ENCODE measurements around the gene MEX3D.

DNA sequence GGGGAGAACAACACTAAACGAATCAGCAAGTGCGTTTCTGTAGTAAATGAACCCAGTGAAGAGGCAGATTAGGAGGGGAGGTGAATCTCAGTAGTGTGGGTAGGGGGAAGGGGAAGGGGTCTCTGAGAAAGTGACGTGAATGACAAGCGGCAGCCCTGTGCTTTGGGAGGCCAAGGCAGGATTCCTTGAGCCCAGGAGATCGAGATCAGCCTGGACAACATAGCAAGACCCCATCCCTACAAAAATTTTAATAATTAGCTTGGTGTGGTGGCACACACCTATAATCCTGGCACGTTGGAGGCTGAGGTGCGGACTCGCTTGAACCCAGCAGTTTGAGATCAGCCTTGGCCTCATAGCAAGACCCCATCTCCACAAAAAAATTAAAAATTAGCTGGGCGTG lies 36.1 kb downstream of the MEX3D start:
- TF ChIP-seq, protein P1, sequence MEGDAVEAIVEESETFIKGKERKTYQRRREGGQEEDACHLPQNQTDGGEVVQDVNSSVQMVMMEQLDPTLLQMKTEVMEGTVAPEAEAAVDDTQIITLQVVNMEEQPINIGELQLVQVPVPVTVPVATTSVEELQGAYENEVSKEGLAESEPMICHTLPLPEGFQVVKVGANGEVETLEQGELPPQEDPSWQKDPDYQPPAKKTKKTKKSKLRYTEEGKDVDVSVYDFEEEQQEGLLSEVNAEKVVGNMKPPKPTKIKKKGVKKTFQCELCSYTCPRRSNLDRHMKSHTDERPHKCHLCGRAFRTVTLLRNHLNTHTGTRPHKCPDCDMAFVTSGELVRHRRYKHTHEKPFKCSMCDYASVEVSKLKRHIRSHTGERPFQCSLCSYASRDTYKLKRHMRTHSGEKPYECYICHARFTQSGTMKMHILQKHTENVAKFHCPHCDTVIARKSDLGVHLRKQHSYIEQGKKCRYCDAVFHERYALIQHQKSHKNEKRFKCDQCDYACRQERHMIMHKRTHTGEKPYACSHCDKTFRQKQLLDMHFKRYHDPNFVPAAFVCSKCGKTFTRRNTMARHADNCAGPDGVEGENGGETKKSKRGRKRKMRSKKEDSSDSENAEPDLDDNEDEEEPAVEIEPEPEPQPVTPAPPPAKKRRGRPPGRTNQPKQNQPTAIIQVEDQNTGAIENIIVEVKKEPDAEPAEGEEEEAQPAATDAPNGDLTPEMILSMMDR (conservative IDR thresholded peaks at IDR 0.05), result no peak
- TF ChIP-seq ZFX (IDR thresholded peaks at IDR 0.05), result no peak

Measured in C4-2B (cell line).